Epithelial cell of proximal tubule (primary cell): Measurements from ENCODE around the gene NAGA. TPM values are rescaled to one million over a fixed set of nuclear protein-coding genes. Genes with fewer than 3 reads are reported as not detected.

ENCODE experiments used
- DNase-seq: peaks from one replicate; pipeline ENCODE4 v3.0.0-alpha.2; 2011; ENCODE audit warnings: low read depth
- H3K4me3 ChIP-seq: 2 replicates; pipeline ENCODE4 v1.5.1; 2011; ENCODE audit warnings: low read depth, mild to moderate bottlenecking, low read length
- CTCF ChIP-seq: conservative IDR thresholded peaks from 2 replicates; pipeline ENCODE4 v1.5.1; 2012; ENCODE audit warnings: low read depth, mild to moderate bottlenecking, low read length
- total RNA-seq: library from RNA; depleted of rRNA; stranded (reverse); fragments of >200 nt; gene quantifications from 2 replicates; pipeline ENCODE4 v1.2.3, GENCODE V29; 2015

The NAGA gene
- total RNA-seq, 1 donor from 2014 or later = 41.2 TPM

DNA sequence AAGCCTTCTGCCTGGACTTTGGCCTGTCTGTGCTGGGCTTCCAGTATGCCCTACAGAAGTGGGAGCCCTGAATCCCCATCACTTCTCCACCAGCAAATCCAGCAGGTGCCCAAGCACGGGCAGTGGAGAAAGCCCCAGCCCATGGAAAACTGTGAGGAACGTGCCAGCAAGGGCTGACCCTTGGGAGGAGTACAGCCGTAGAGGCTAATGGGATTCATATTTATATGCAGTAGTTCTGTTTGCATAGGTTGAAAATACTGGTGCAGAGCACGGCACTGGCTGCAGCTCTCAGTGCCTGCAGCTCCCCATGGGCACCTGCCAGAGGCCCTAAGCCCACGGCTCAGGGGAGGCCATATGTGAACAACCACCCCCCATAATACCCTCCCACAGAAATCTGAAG, 10.1 kb downstream of the NAGA start:
- TF ChIP-seq CTCF = no peak
- no peak for DNase-seq
- H3K4me3 ChIP-seq = no peak overlapping the region

GRCh38 chr22:42056757-42057511, 13.7 kb downstream of the NAGA start:
- no peak for TF ChIP-seq CTCF
- DNase-seq = no peak
- no peak overlapping the region for H3K4me3 ChIP-seq

- H3K4me3 ChIP-seq = no peak overlapping the region
- DNase-seq = no peak
- no peak for TF ChIP-seq CTCF
Measured at GRCh38 chr22:42052765-42053164, 17.8 kb downstream of the NAGA start.

- TF ChIP-seq CTCF = no peak
- no peak overlapping the region for H3K4me3 ChIP-seq
- no peak for DNase-seq
Measured at GRCh38 chr22:42050641-42051180, 19.9 kb downstream of the NAGA start.

DNA sequence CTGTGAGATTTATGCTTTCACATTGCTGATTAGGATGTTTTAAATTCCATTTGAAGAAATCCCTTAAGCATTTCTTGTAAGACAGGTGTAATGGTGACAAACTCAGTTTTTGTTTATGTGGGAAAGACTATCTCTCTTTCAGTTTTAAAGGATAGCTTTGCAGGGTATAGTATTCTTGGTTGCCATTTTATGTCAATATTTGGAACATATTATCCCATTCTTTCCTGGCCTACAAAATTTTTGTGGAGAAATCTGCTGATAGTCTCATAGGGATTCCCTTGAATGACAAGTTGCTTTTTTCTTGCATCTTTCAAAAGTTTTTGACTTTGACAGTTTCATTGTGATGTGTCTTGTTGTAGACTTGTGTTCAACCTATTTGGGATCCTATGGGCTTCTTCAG, 28.8 kb downstream of the NAGA start:
- no peak for DNase-seq
- TF ChIP-seq CTCF = no peak
- H3K4me3 ChIP-seq = no peak overlapping the region

DNA sequence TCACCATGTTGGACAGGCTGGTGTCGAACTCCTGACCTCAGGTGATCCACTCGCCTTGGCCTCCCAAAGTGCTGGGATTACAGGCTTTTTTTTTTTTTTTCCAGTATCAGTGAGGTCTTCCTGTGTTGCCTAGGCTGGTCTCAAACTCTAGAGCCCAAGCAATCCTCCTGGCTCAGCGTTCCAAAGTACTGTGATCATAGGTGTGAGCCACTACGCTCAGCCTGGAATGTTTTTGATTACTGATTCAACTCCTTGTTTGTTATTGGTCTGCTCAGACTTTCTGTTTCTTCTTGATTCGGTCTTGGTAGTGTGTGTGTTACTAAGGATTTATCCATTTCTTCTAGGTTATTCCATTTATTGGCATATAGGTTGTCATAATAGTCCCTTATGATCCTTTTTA, 31.3 kb downstream of the NAGA start:
- TF ChIP-seq CTCF = no peak
- no peak for DNase-seq

DNA sequence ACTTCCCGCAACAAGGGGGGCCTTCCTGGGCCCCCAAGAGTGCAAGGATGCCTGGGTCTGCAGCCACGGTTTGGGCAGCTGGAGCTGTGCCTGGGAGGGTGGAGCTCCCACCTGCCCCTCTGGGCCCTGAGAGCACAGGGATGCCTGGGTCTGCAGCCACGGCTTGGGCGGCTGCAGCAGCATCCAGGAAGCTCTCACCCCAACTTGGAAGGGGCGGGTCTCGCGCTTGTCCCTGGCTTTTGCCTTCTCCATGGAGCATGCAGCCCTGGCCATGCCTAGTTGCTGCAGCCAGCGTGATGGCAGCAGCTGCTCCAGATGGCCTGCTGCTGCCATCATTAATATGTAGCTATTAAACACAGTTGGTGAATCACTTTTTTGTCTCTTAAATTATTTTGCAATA, 35.4 kb downstream of the NAGA start:
- DNase-seq = no peak
- no peak overlapping the region for H3K4me3 ChIP-seq
- no peak for TF ChIP-seq CTCF

More for the DNA sequence above, 31.3 kb downstream of the NAGA start:
- no peak overlapping the region for H3K4me3 ChIP-seq
